Upper lobe of left lung (tissue), 6 donors: ENCODE results near the gene CNOT11. TPM values are rescaled to one million over a fixed set of nuclear protein-coding genes. Genes with fewer than 3 reads are reported as not detected.

ENCODE experiments used
- ATAC-seq, 2 donors: fragments of 200-7000 bp; cut with Tn5 transposase; one replicate each; pipeline ENCODE4 v1.9.1; 2022; ENCODE audit warnings: mild to moderate bottlenecking in 2 of 2, moderate library complexity in 2 of 2; ENCODE audit not compliant: low FRiP score in 2 of 2
- DNase-seq, 2 donors: peaks; one replicate each; pipeline ENCODE4 v3.0.0-alpha.2; 2019 to 2020
- H3K27ac ChIP-seq, 4 donors: fragments of 200-600 bp; sonication (generic); one replicate each; pipeline ENCODE4 v1.5.1; 2016 to 2019
- H3K27me3 ChIP-seq, 4 donors: fragments of 200-600 bp; sonication (generic); one replicate each; pipeline ENCODE4 v1.5.1; 2017 to 2019
- H3K36me3 ChIP-seq, 4 donors: fragments of 200-600 bp; sonication (generic); one replicate each; pipeline ENCODE4 v1.5.1; 2016 to 2019
- H3K4me1 ChIP-seq, 4 donors: fragments of 200-600 bp; sonication (generic); one replicate each; pipeline ENCODE4 v1.5.1; 2018 to 2019
- H3K4me3 ChIP-seq, 4 donors: fragments of 200-600 bp; sonication (generic); one replicate each; pipeline ENCODE4 v1.5.1; 2017 to 2019; ENCODE audit warnings: mild to moderate bottlenecking in 2 of 4, moderate library complexity in 1 of 4
- H3K9me3 ChIP-seq, 4 donors: fragments of 200-600 bp; sonication (generic); one replicate each; pipeline ENCODE4 v1.5.1; 2018 to 2019
- CTCF ChIP-seq, 6 experiments: fragments of 450-650 bp in 4 of 6; fragments of 200-600 bp in 2 of 6; sonication (generic) in 2 of 6; IDR thresholded peaks; one replicate each; pipeline ENCODE4 v1.5.1; 2016 to 2019; ENCODE audit warnings: antibody characterized with exemption in 6 of 6
- EP300 ChIP-seq, 4 donors: sonication (generic); formaldehyde crosslinking; IDR thresholded peaks; one replicate each; pipeline ENCODE4 v1.5.1; 2017; ENCODE audit warnings: antibody characterized with exemption in 4 of 4, control low read depth in 2 of 4
- POLR2A ChIP-seq, 4 donors: fragments of 450-650 bp; IDR thresholded peaks; one replicate each; pipeline ENCODE4 v1.5.1; 2016 to 2017; ENCODE audit warnings: antibody characterized with exemption in 4 of 4, mild to moderate bottlenecking in 2 of 4
- POLR2AphosphoS5 ChIP-seq, 2 donors: sonication (generic); formaldehyde crosslinking; IDR thresholded peaks; one replicate each; pipeline ENCODE4 v1.5.1; 2017; ENCODE audit warnings: antibody characterized with exemption in 2 of 2
- WGBS, 2 donors: methylation state at CpG; one replicate each; pipeline ENCODE4 v1.1.5; 2017 to 2018; 5-methylcytosine and 5-hydroxymethylcytosine counted together
- total RNA-seq, 6 donors: library from RNA; depleted of rRNA in 4 of 6; stranded (reverse); fragments of >200 nt in 4 of 6; gene quantifications; one replicate each; pipeline versions ENCODE4 v1.1.0 to v1.2.1, GENCODE V29; 2016 to 2021
- donor health status: DM: no; HTN: no; CAD: no; lungs with moderate emphysema.
- donor health status: DM: no; HTN: yes; CAD: no; lungs with severe emphysema.

The CNOT11 gene
- total RNA-seq, 6 donors from 2014 or later = 15.9 to 49.1 (median 30.4) TPM

GRCh38 chr2:101255501-101255900, 2.8 kb downstream of the CNOT11 start:
- WGBS, 2 donors = 77 to 80% methylated on average over 3 of the region's 3 CpGs
- Histone ChIP-seq H3K4me3 (no peak overlapping the region), H3K36me3 (peaks cover 0 to 27% (median 4%) of the 10 kb centered on the region in 4 donors), H3K9me3 (no peaks in the 10 kb centered on the region), H3K4me1 (peaks cover 26 to 44% (median 35%) of the 10 kb centered on the region in 4 donors), H3K27ac (no peak overlapping the region), H3K27me3 (no peaks in the 10 kb centered on the region)
- TF ChIP-seq CTCF (IDR thresholded peaks at IDR 0.05) = no peak
- TF ChIP-seq POLR2AphosphoS5 (IDR thresholded peaks at IDR 0.05) = no peak
- TF ChIP-seq POLR2A (IDR thresholded peaks at IDR 0.05) = no peak
- TF ChIP-seq EP300 (IDR thresholded peaks at IDR 0.05) = no peak
- DNase-seq (no peak), ATAC-seq (no peak)

- H3K4me3 ChIP-seq = no peak overlapping the region
- H3K4me1 ChIP-seq = peaks cover 26 to 44% (median 35%) of the 10 kb centered on the region in 4 donors
- DNase-seq (no peak), ATAC-seq (no peak)
- no peaks in the 10 kb centered on the region for H3K9me3 ChIP-seq
- no peak overlapping the region for H3K27ac ChIP-seq
- 88 to 96% methylated on average over 2 of the region's 2 CpGs for WGBS, 2 donors
- TF ChIP-seq POLR2AphosphoS5 (IDR thresholded peaks at IDR 0.05) (no peak), EP300 (IDR thresholded peaks at IDR 0.05) (no peak), CTCF (IDR thresholded peaks at IDR 0.05) (no peak), POLR2A (IDR thresholded peaks at IDR 0.05) (no peak)
- H3K36me3 ChIP-seq = peaks cover 0 to 32% (median 7%) of the 10 kb centered on the region in 4 donors
- no peaks in the 10 kb centered on the region for H3K27me3 ChIP-seq
These were observed 3.6 kb downstream of the CNOT11 start for GRCh38 chr2:101256316-101256715.

GRCh38 chr2:101258804-101259203, 6.1 kb downstream of the CNOT11 start:
- Histone ChIP-seq H3K27ac (no peak overlapping the region), H3K9me3 (no peaks in the 10 kb centered on the region), H3K4me1 (peaks cover 19 to 28% (median 22%) of the 10 kb centered on the region in 4 donors), H3K27me3 (no peaks in the 10 kb centered on the region), H3K4me3 (no peak overlapping the region), H3K36me3 (peaks cover 0 to 50% (median 22%) of the 10 kb centered on the region in 4 donors)
- TF ChIP-seq POLR2AphosphoS5 (IDR thresholded peaks at IDR 0.05) (no peak), EP300 (IDR thresholded peaks at IDR 0.05) (no peak), CTCF (IDR thresholded peaks at IDR 0.05) (no peak), POLR2A (IDR thresholded peaks at IDR 0.05) (no peak)
- DNase-seq = no peak
- ATAC-seq = no peak
- WGBS, 2 donors = 84 to 89% methylated on average over 8 of the region's 8 CpGs

- WGBS, 2 donors = 96 to 98% methylated on average over 4 of the region's 4 CpGs
- Histone ChIP-seq H3K9me3 (no peaks in the 10 kb centered on the region), H3K4me1 (peaks cover 0 to 6% (median 2%) of the 10 kb centered on the region in 4 donors), H3K36me3 (peaks cover 9 to 76% (median 46%) of the 10 kb centered on the region in 4 donors), H3K27ac (no peak overlapping the region), H3K4me3 (no peak overlapping the region), H3K27me3 (no peaks in the 10 kb centered on the region)
- ATAC-seq (no peak), DNase-seq (no peak)
- TF ChIP-seq POLR2A (IDR thresholded peaks at IDR 0.05) (no peak), POLR2AphosphoS5 (IDR thresholded peaks at IDR 0.05) (no peak), CTCF (IDR thresholded peaks at IDR 0.05) (no peak), EP300 (IDR thresholded peaks at IDR 0.05) (no peak)
These were observed 9.5 kb downstream of the CNOT11 start for GRCh38 chr2:101262142-101262541.

GRCh38 chr2:101263377-101263800, 10.7 kb downstream of the CNOT11 start:
- Histone ChIP-seq H3K36me3 (peaks cover 9 to 82% (median 52%) of the 10 kb centered on the region in 4 donors), H3K4me3 (no peak overlapping the region), H3K27ac (no peak overlapping the region), H3K9me3 (no peaks in the 10 kb centered on the region), H3K4me1 (peaks cover 0 to 6% (median 2%) of the 10 kb centered on the region in 4 donors), H3K27me3 (no peaks in the 10 kb centered on the region)
- ATAC-seq (no peak), DNase-seq (no peak)
- TF ChIP-seq EP300 (IDR thresholded peaks at IDR 0.05) = no peak
- TF ChIP-seq POLR2A (IDR thresholded peaks at IDR 0.05) = no peak
- TF ChIP-seq CTCF (IDR thresholded peaks at IDR 0.05) = no peak
- no peak for TF ChIP-seq POLR2AphosphoS5 (IDR thresholded peaks at IDR 0.05)
- 90 to 94% methylated on average over 1 of the region's 1 CpG for WGBS, 2 donors
